ENCODE results near the gene SEPTIN7. TPM values are rescaled to one million over a fixed set of nuclear protein-coding genes. Genes with fewer than 3 reads are reported as not detected.

Gene SEPTIN7
- total RNA-seq, 1 donor from 2014 or later, result 92.7 TPM

- no peak for DNase-seq (ENCODE audit: low read depth in 2 of 2)
Observed at GRCh38 chr7:35787925-35788324, 12.9 kb upstream of the SEPTIN7 start.

GRCh38 chr7:35792472-35792871 lies 8.4 kb upstream of the SEPTIN7 start:
- peak; percentile 58 to 74 for DNase-seq (ENCODE audit: low read depth in 2 of 2)

GRCh38 chr7:35792873-35793489 lies 7.9 kb upstream of the SEPTIN7 start:
- peak; percentile 46 to 88 for DNase-seq (ENCODE audit: low read depth in 2 of 2)

- DNase-seq (ENCODE audit: low read depth in 2 of 2), result no peak
Observed at GRCh38 chr7:35797311-35797710, 3.5 kb upstream of the SEPTIN7 start.

- DNase-seq (ENCODE audit: low read depth in 2 of 2), result peak; percentile 51 to 90
Observed at GRCh38 chr7:35799846-35800717, 775 bp upstream of the SEPTIN7 start.

GRCh38 chr7:35801392-35802101 lies 690 bp downstream of the SEPTIN7 start:
- DNase-seq (ENCODE audit: low read depth in 2 of 2), result peak; percentile 43 to 71

GRCh38 chr7:35802102-35802466 lies 1.2 kb downstream of the SEPTIN7 start:
- DNase-seq (ENCODE audit: low read depth in 2 of 2), result peak in 1 of 2 donors; percentile 39

GRCh38 chr7:35802649-35803048 lies 1.8 kb downstream of the SEPTIN7 start:
- DNase-seq (ENCODE audit: low read depth in 2 of 2), result peak in 1 of 2 donors; percentile 7

- no peak for DNase-seq (ENCODE audit: low read depth in 2 of 2)
Observed at GRCh38 chr7:35804231-35804970, 3.5 kb downstream of the SEPTIN7 start.

GRCh38 chr7:35805876-35806275 lies 5.0 kb downstream of the SEPTIN7 start:
- DNase-seq (ENCODE audit: low read depth in 2 of 2), result no peak

GRCh38 chr7:35816514-35816913 lies 15.7 kb downstream of the SEPTIN7 start:
- no peak for DNase-seq (ENCODE audit: low read depth in 2 of 2)

GRCh38 chr7:35817181-35817580 lies 16.3 kb downstream of the SEPTIN7 start:
- DNase-seq (ENCODE audit: low read depth in 2 of 2), result no peak

GRCh38 chr7:35817930-35818329 lies 17.1 kb downstream of the SEPTIN7 start:
- no peak for DNase-seq (ENCODE audit: low read depth in 2 of 2)

- no peak for DNase-seq (ENCODE audit: low read depth in 2 of 2)
Observed at GRCh38 chr7:35818513-35818912, 17.7 kb downstream of the SEPTIN7 start.

GRCh38 chr7:35819310-35819709 lies 18.5 kb downstream of the SEPTIN7 start:
- no peak for DNase-seq (ENCODE audit: low read depth in 2 of 2)

- DNase-seq (ENCODE audit: low read depth in 2 of 2), result no peak
Observed at GRCh38 chr7:35819954-35820703, 19.3 kb downstream of the SEPTIN7 start.

- DNase-seq (ENCODE audit: low read depth in 2 of 2), result no peak
Observed at GRCh38 chr7:35820858-35821257, 20.0 kb downstream of the SEPTIN7 start.

- DNase-seq (ENCODE audit: low read depth in 2 of 2), result no peak
Observed at GRCh38 chr7:35823440-35823839, 22.6 kb downstream of the SEPTIN7 start.

GRCh38 chr7:35825974-35826373 lies 25.1 kb downstream of the SEPTIN7 start:
- DNase-seq (ENCODE audit: low read depth in 2 of 2), result no peak

- no peak for DNase-seq (ENCODE audit: low read depth in 2 of 2)
Observed at GRCh38 chr7:35826751-35827150, 25.9 kb downstream of the SEPTIN7 start.

- DNase-seq (ENCODE audit: low read depth in 2 of 2), result peak; percentile 37 to 44
Observed at GRCh38 chr7:35828817-35829216, 28.0 kb downstream of the SEPTIN7 start.

Measured in lung microvascular endothelial cell (primary cell).